Ovary (tissue), 3 donors: ENCODE data around the gene NDUFV2.
"Not testable (repeated sequence)": the region's sequence is repeated elsewhere in the genome, so short reads cannot be mapped to it uniquely, and the experiment has no call there.

Source experiments
- CTCF ChIP-seq, 3 donors: fragments of 450-650 bp in 2 of 3; fragments of 200-600 bp in 1 of 3; IDR thresholded peaks; one replicate each; pipeline versions ENCODE4 v1.5.1 to v1.8.0; 2016 to 2022; ENCODE audit warnings: antibody characterized with exemption in 3 of 3, mild to moderate bottlenecking in 1 of 3
- EP300 ChIP-seq: sonication (generic); formaldehyde crosslinking; IDR thresholded peaks from one replicate; pipeline ENCODE4 v1.6.1; 2017; ENCODE audit warnings: antibody characterized with exemption
- donor health status: DM: no; HTN: no; CAD: no.

DNA sequence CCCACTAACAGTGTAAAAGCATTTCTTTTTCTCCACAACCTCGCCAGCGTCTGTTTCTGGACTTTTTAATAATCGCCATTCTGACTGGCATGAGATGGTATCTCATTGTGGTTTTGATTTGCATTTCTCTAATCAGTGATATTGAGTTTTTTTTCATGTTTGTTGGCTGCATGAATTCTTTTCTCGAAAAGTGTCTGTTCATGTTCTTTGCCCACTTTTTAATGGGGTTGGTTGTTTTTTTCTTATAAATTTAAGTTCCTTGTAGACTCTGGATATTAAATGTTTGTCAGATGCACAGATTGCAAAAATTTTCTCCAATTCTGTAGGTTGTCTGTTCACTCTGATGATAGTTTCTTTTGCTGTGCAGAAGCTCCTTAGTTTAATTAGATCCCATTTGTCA is 60.2 kb downstream of the NDUFV2 start:
- TF ChIP-seq CTCF (IDR thresholded peaks at IDR 0.05); EP300: not testable (repeated sequence)
